K562 (cell line): ENCODE measurements around the gene EFCAB8. TPM values are rescaled to one million over a fixed set of nuclear protein-coding genes. Genes with fewer than 3 reads are reported as not detected.

ENCODE experiments used
- ATAC-seq: fragments of 200-7000 bp; cut with Tn5 transposase; 3 replicates; pipeline ENCODE4 v1.9.1; 2020; ENCODE audit warnings: moderate library complexity
- BruUV-seq: library from RNA; stranded (reverse); fragments of 400-500 nt; replicated peaks from 2 replicates; lab custom pipeline; 2021; lab: Mats Ljungman, UMichigan
- CTCF ChIA-PET: fragments of 300-600 bp; formaldehyde crosslinking; extraction: SDS; loops from one replicate; lab custom pipeline; 2021; ENCODE audit warnings: low intra/inter-chr PET ratio; lab: Yijun Ruan, JAX
- POLR2A ChIA-PET: fragments of 300-600, 350-650 bp; sonication (Branson Sonifier 250); formaldehyde crosslinking; extraction: SDS; loops from one replicate; lab custom pipeline; 2021; ENCODE audit warnings: antibody characterized with exemption, inconsistent platforms; lab: Yijun Ruan, JAX
- DNase-seq, 4 experiments: peaks; one replicate each; pipeline versions ENCODE4 v3.0.0 to v3.0.0-alpha.2; 2011 to 2018; ENCODE audit warnings: low spot score in 3 of 4, mixed read lengths in 3 of 4; ENCODE audit errors: extremely low read depth in 1 of 4
- FAIRE-seq: peaks from 2 replicates; lab custom pipeline; 2011; peaks lifted over from hg19 to GRCh38; lab: Jason Lieb, UNC
- H2AFZ ChIP-seq: 2 replicates; pipeline ENCODE4 v1.6.0; 2011; ENCODE audit warnings: low read depth, low read length, control low read depth, inconsistent platforms
- H3K27ac ChIP-seq: fragments of 200-600 bp; 3 replicates; pipeline ENCODE4 v1.8.0; 2011; ENCODE audit warnings: low read depth, mild to moderate bottlenecking, control low read depth, inconsistent platforms, low read length, moderate library complexity, mixed read lengths; ENCODE audit errors: extremely low read depth
- H3K27me3 ChIP-seq, 2 experiments: fragments of 300-600 bp in 1 of 2; 2 replicates in 1 of 2; 3 replicates in 1 of 2; pipeline versions ENCODE4 v1.6.0 to v1.8.0; 2011; ENCODE audit warnings: inconsistent platforms in 2 of 2, low read length in 2 of 2, mild to moderate bottlenecking in 1 of 2, mixed read lengths in 1 of 2, moderate library complexity in 1 of 2; ENCODE audit not compliant: control insufficient read depth in 2 of 2, insufficient read depth in 2 of 2
- H3K36me3 ChIP-seq: fragments of 300-600 bp; 3 replicates; pipeline ENCODE4 v1.8.0; 2011; ENCODE audit warnings: mild to moderate bottlenecking, low read length, inconsistent platforms; ENCODE audit not compliant: control insufficient read depth, insufficient read depth
- H3K4me1 ChIP-seq, 2 experiments: fragments of 200-600 bp in 1 of 2; replicated peaks in 1 of 2; 2 replicates in 1 of 2; 3 replicates in 1 of 2; pipeline versions ENCODE4 v1.5.1 to v1.8.0; 2011; ENCODE audit warnings: inconsistent platforms in 2 of 2, low read length in 2 of 2, mild to moderate bottlenecking in 1 of 2, mixed read lengths in 1 of 2, moderate library complexity in 1 of 2; ENCODE audit not compliant: control insufficient read depth in 2 of 2, insufficient read depth in 2 of 2
- H3K4me2 ChIP-seq: 2 replicates; pipeline ENCODE4 v1.6.1; 2011; ENCODE audit warnings: low read length, control low read depth, inconsistent platforms, mixed read lengths; ENCODE audit not compliant: insufficient read depth
- H3K4me3 ChIP-seq: fragments of 200-600 bp; sonication (generic), shearing (Covaris generic); 2 replicates; pipeline ENCODE4 v1.5.1; 2016; ENCODE audit warnings: control low read depth, inconsistent platforms
- H3K79me2 ChIP-seq: fragments of 200-600 bp; 3 replicates; pipeline ENCODE4 v1.8.0; 2011; ENCODE audit warnings: low read length, inconsistent platforms; ENCODE audit not compliant: control insufficient read depth, insufficient read depth
- H3K9ac ChIP-seq, 2 experiments: 2 replicates each; pipeline versions ENCODE4 v1.6.0 to v1.6.1; 2011; ENCODE audit warnings: low read depth in 2 of 2, low read length in 2 of 2, control low read depth in 1 of 2, inconsistent platforms in 1 of 2, mild to moderate bottlenecking in 1 of 2, mixed read lengths in 1 of 2; ENCODE audit not compliant: insufficient read depth in 1 of 2
- H3K9me1 ChIP-seq: one replicate; pipeline ENCODE4 v1.6.0; 2011; ENCODE audit warnings: inconsistent platforms, mild to moderate bottlenecking, low read length, moderate library complexity; ENCODE audit not compliant: control insufficient read depth, insufficient read depth
- H3K9me3 ChIP-seq: replicated peaks from 2 replicates; pipeline ENCODE4 v1.5.1; 2011; ENCODE audit warnings: low read depth, low read length, inconsistent platforms; ENCODE audit not compliant: control insufficient read depth, insufficient read depth
- H4K20me1 ChIP-seq: replicated peaks from 2 replicates; pipeline ENCODE4 v1.6.1; 2011; ENCODE audit warnings: low read length, inconsistent platforms, mixed read lengths; ENCODE audit not compliant: control insufficient read depth, insufficient read depth
- ATF7 ChIP-seq: fragments of 450-650 bp; IDR thresholded peaks from 2 replicates; pipeline ENCODE4 v1.7.1; 2014; ENCODE audit warnings: mild to moderate bottlenecking, moderate library complexity
- CHD4 ChIP-seq: fragments of 200-600 bp; sonication (generic); IDR thresholded peaks from 3 replicates; pipeline ENCODE4 v1.6.1; 2012; ENCODE audit warnings: low read depth, mild to moderate bottlenecking, mixed read lengths, low read length, inconsistent platforms; ENCODE audit not compliant: insufficient read depth, insufficient replicate concordance, poor library complexity, severe bottlenecking
- HMG20B ChIP-seq: fragments of 250-450 bp; sonication (Bioruptor Pico); IDR thresholded peaks from 2 replicates; pipeline ENCODE4 v1.5.0; 2021; ENCODE audit warnings: mild to moderate bottlenecking
- LEF1 ChIP-seq: fragments of 450-650 bp; IDR thresholded peaks from 2 replicates; pipeline ENCODE4 v1.6.1; 2016; ENCODE audit warnings: mild to moderate bottlenecking
- MYNN ChIP-seq, 2 experiments: sonication (generic); formaldehyde crosslinking in 1 of 2; IDR thresholded peaks; 2 replicates each; pipeline versions ENCODE4 v1.5.0 to v1.6.1; 2016 to 2020; ENCODE audit warnings: antibody characterized with exemption in 1 of 2, missing genetic modification reagents in 1 of 2
- POLR2H ChIP-seq: IDR thresholded peaks from 2 replicates; pipeline ENCODE4 v1.6.1; 2016; ENCODE audit warnings: missing genetic modification characterization, low read depth, mild to moderate bottlenecking, control low read depth, missing compliant biosample characterization, moderate library complexity
- WGBS: fragments of 100-300 bp; shearing (Covaris generic); methylation state at CpG from one replicate; pipeline ENCODE4 v1.1.6; 2016; ENCODE audit warnings: low coverage, mixed read lengths; ENCODE audit not compliant: insufficient coverage; ENCODE audit errors: missing lambda C conversion rate; 5-methylcytosine and 5-hydroxymethylcytosine counted together
- in situ Hi-C: fragments of 300-500 bp; cut with MboI; formaldehyde crosslinking; loops from 4 replicates; pipeline ENCODE4 v1.15.0; 2018; ENCODE audit warnings: inconsistent platforms, mixed read lengths
- intact Hi-C: fragments of 100-400 bp; cut with micrococcal nuclease; formaldehyde crosslinking; loops from 2 replicates; pipeline ENCODE4 v1.14.2; 2022
- polyA plus RNA-seq, 8 experiments: library from polyadenylated mRNA; depleted of rRNA in 4 of 8; stranded (reverse) in 5 of 8; unstranded in 3 of 8; fragments of >200 nt; fragmentation: Nextera tagmentation in 2 of 8; fragmentation: Illumina TruSeq in 1 of 8; extraction: Ambion mirVana in 2 of 8; extraction: Trizol in 1 of 8; gene quantifications; 2 replicates each; pipeline versions ENCODE4 v1.2.1 to v1.2.3, GENCODE V29; 2011 to 2014; ENCODE audit warnings: inconsistent platforms in 1 of 8, missing spikeins in 1 of 8
- total RNA-seq, 7 experiments: library from RNA; depleted of rRNA in 6 of 7; stranded (reverse); fragments of >200 nt in 6 of 7; fragmentation: Illumina TruSeq in 2 of 7; extraction: Trizol in 2 of 7; gene quantifications; 2 replicates each; pipeline versions ENCODE4 v1.2.1 to v1.2.3, GENCODE V29; 2011 to 2021; ENCODE audit warnings: low replicate concordance in 1 of 7
- TF ChIP-seq, protein P1 (sequence below): fragments of 450-650 bp; IDR thresholded peaks from 2 replicates; pipeline ENCODE4 v1.6.1; 2018; ENCODE audit warnings: mild to moderate bottlenecking, low read depth; ENCODE audit not compliant: partially characterized antibody
- TF ChIP-seq, protein P2 (sequence below): fragments of 450-650 bp; conservative IDR thresholded peaks from 2 replicates; pipeline ENCODE4 v1.6.1; 2016; ENCODE audit warnings: missing genetic modification characterization, low read depth, mild to moderate bottlenecking, missing compliant biosample characterization, moderate library complexity
- TF ChIP-seq, protein P3 (sequence below): fragments of 450-650 bp; formaldehyde crosslinking; IDR thresholded peaks from 2 replicates; pipeline ENCODE4 v1.4.0; 2022; ENCODE audit warnings: missing genetic modification characterization

EFCAB8 gene
- total and polyA plus RNA-seq, 9 of the 15 experiments (the other 6 are each of a cell fraction or from before 2014, with no cell fraction given), result 0.03 to 0.18 (median 0.11) TPM; not detected in 6

DNA sequence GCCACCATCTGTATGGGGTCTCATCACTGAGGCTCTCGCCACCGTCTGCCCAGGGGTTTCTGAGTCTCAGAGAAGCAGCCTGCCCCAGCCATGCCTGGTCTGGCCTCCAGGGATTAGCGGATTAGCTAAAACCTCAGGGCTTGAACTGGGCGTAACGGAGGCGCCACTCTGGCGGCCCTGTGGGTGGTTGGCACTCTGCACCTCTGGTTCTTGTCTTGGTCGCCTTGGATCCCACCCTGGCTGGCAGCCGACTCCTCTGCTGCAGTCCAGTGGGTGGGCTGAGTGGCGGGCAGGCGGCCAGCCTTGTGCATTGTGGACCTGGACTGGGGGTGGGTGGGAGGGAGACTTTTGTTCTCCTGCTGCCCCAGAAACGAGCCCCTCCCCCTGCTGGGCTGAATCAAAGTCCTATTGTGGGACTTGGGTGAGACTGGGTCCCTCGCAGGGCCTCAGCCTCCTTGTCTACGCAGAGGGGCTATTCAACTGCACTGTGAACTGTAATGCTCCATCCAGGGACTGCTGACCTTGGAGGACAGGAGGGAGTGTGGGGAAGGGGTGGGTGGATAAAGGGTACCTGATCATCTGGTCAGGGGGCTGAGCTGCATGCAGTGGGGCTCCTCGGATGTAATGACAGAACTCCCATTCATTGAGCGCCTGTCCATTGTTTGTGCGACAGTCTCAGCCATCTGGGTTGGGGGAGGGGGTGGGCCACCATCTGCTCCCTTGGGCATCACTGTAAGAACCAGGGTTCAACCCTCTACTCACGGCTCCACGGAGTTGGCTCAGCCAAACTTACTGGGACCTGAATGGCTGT is 121.6 kb downstream of the EFCAB8 start:
- no peaks in the 10 kb centered on the region for H3K36me3 ChIP-seq
- FAIRE-seq (no peak), ATAC-seq (no peak), DNase-seq (no peak)
- no peaks in the 10 kb centered on the region for H3K9me1 ChIP-seq
- no peak overlapping the region for H2AFZ ChIP-seq
- no peaks in the 10 kb centered on the region for H3K9me3 ChIP-seq
- H3K4me3 ChIP-seq, result no peak overlapping the region
- H3K9ac ChIP-seq, result no peak overlapping the region; a peak in 1 of 4 replicates
- H3K4me1 ChIP-seq, result no peaks in the 10 kb centered on the region; a peak in 1 of 5 replicates
- H3K4me2 ChIP-seq, result no peak overlapping the region
- H3K27ac ChIP-seq, result no peak overlapping the region
- in situ Hi-C loops, result no loop called here
- intact Hi-C loops, result no loop called here
- 0 out of 2 replicates have a peak, but pooled peaks cover 9% of the 10 kb centered on the region for H4K20me1 ChIP-seq
- no TSS peak for BruUV-seq
- TF ChIP-seq, protein P1, sequence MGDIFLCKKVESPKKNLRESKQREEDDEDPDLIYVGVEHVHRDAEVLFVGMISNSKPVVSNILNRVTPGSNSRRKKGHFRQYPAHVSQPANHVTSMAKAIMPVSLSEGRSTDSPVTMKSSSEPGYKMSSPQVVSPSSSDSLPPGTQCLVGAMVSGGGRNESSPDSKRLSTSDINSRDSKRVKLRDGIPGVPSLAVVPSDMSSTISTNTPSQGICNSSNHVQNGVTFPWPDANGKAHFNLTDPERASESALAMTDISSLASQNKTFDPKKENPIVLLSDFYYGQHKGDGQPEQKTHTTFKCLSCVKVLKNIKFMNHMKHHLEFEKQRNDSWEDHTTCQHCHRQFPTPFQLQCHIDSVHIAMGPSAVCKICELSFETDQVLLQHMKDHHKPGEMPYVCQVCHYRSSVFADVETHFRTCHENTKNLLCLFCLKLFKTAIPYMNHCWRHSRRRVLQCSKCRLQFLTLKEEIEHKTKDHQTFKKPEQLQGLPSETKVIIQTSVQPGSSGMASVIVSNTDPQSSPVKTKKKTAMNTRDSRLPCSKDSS, result no peak
- TF ChIP-seq LEF1 (no peak), ATF7 (no peak), CHD4 (no peak), POLR2H (no peak), MYNN (IDR thresholded peaks at IDR 0.05) (no peak), MYNN (CRISPR knock-in tag; IDR thresholded peaks at IDR 0.05) (no peak), HMG20B (CRISPR knock-in tag) (no peak)
- TF ChIP-seq, protein P2, sequence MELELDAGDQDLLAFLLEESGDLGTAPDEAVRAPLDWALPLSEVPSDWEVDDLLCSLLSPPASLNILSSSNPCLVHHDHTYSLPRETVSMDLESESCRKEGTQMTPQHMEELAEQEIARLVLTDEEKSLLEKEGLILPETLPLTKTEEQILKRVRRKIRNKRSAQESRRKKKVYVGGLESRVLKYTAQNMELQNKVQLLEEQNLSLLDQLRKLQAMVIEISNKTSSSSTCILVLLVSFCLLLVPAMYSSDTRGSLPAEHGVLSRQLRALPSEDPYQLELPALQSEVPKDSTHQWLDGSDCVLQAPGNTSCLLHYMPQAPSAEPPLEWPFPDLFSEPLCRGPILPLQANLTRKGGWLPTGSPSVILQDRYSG, result no peak
- TF ChIP-seq, protein P3, sequence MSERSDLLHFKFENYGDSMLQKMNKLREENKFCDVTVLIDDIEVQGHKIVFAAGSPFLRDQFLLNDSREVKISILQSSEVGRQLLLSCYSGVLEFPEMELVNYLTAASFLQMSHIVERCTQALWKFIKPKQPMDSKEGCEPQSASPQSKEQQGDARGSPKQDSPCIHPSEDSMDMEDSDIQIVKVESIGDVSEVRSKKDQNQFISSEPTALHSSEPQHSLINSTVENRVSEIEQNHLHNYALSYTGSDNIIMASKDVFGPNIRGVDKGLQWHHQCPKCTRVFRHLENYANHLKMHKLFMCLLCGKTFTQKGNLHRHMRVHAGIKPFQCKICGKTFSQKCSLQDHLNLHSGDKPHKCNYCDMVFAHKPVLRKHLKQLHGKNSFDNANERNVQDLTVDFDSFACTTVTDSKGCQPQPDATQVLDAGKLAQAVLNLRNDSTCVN (CRISPR knock-in tag), result no peak
- peaks cover 23 to 64% of the 10 kb centered on the region in 2 experiments for H3K27me3 ChIP-seq
- POLR2A ChIA-PET, result no interaction called here
- CTCF ChIA-PET, result no interaction called here
- H3K79me2 ChIP-seq, result no peaks in the 10 kb centered on the region
- 1% methylated on average over 16 of the region's 19 CpGs for WGBS
